MM.1S (cell line): ENCODE results near the gene SGSH.

Experiments used
- CTCF ChIP-seq: fragments of 300-600 bp; sonication (generic); IDR thresholded peaks from 2 replicates; pipeline ENCODE4 v1.5.1; 2016; ENCODE audit warnings: antibody characterized with exemption, low read length, mixed read lengths
- EZH2 ChIP-seq: fragments of 300-600 bp; sonication (generic); optimal IDR thresholded peaks from 2 replicates; pipeline ENCODE3; 2017; ENCODE audit warnings: low read depth, mild to moderate bottlenecking, antibody characterized with exemption, low read length, mixed read lengths

- TF ChIP-seq CTCF: no peak
- no peak for TF ChIP-seq EZH2
These were observed 25.0 kb downstream of the SGSH start for GRCh38 chr17:80195141-80195540.
